Glomerular endothelial cell (primary cell): ENCODE data around the gene TDRD7. TPM values are rescaled to one million over a fixed set of nuclear protein-coding genes. Genes with fewer than 3 reads are reported as not detected.

ENCODE experiments used
- DNase-seq: peaks from one replicate; pipeline ENCODE4 v3.0.0-alpha.2; 2011; ENCODE audit warnings: low read depth, low spot score; ENCODE audit errors: extremely low read depth
- total RNA-seq: library from RNA; depleted of rRNA; stranded (reverse); fragments of >200 nt; gene quantifications from 2 replicates; pipeline ENCODE4 v1.2.3, GENCODE V29; 2015

Gene TDRD7
- total RNA-seq, 1 donor from 2014 or later = 13.5 TPM

DNA sequence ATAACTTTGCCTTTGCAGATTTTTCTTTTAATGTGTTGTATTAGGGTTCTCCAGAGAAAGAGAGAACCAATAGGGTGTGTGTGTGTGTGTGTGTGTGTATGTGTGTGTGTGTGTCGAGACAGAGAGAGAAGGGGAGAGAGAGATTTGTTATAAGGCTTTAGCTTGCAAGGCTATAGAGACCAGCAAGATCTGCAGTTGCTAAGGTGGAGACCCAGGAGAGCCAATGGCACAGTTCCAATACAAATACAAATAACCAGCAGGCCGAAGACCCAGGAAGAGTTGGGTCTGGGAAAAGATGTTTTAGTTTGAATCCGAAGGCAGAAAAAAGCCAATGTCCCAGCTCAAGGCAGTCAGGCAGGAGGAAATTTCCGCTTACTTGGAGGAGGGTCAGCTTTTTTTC lies 112.5 kb downstream of the TDRD7 start:
- DNase-seq = no peak

DNA sequence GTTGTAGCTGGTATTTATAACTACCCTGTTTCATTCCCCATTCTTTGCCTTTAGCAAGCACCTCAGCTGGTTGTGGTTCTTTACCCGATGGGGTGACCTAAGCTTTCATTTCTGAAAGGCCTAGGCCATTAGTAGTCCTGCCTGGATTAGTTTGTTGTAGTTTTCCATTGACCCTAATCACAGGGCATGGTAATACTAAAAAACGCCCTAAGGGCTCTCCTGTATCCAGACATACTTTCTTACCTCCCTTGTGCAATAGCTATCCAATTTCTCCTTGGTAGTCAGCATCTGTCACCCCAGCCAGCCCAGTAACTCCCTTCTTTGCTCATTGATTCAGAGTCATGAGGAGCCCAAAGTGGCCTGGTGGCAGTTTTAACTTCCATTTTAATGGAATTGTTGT lies 113.6 kb downstream of the TDRD7 start:
- DNase-seq = no peak

DNA sequence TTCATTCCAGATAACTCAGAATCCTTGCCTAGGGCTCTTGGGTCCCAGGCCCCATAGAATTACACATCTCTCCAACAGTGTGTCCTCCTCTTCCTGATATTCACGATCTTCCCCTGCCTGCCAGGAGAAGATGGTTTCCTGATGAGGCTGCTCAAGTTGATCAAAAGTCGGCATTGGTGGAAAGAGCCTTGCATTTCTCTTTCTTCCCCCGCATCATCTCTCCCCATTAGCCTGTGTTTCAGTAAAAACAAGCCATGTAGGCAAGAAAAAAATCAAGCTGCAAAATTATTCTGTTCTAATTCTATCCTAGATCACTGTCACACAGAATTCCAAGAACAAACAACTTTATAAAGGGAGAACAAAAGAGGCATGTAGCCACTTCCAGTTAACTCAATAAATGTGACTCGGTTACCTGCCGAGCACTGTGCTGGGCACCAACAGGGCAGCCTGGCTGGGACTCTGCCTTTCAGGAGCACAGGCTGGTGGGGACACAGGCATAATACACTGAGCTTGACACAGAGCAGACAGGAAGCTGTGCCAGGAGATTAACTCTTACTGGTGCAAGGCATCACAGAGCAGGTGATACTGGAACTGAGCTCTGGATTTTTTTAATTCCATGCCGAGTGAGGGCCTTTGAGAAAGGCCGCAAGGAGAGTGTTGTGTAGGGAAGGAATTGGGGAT lies 115.1 kb downstream of the TDRD7 start:
- no peak for DNase-seq

DNA sequence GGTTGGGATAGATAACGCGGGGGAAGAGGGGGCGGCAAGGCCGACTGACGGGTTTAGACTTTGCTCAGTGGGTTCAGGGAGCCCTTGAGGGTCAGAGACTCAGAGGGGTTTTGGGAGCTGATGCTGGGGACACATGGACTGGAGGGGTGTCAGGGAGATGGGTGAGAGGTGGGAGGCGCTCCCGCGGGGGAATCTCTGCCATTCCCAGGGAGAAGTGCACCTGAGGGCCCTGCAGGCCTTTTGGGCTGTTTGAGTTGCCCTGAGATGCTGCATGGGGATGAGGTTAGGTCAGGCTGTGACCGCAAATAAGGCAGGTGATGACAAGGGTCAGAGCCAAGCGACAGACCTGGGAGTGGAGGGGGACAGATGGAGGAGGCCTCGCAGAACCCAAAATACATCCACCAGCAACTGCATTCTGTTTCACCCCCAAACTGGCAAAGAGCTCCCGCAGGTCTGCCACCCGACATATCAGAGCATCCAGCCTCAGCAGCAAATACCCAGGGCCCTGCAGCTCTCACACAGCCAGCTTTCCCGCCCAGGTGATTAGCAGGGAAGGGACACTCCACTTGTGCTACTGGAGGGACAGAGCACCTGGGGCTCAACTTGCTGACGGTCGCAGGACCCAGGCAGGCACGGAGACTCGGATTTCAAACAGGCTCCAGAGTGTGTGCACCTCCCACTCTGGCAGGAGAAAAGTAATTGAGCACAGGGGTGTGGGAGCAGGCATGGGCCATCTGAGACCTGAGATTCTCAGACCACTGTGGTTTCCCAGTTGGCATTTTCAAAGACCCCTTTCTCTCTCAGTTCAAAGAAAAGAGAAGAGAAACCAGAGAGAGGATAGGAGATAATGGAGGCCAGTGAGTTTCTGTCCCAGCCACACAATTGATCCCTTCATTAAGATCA lies 116.0 kb downstream of the TDRD7 start:
- no peak for DNase-seq

DNA sequence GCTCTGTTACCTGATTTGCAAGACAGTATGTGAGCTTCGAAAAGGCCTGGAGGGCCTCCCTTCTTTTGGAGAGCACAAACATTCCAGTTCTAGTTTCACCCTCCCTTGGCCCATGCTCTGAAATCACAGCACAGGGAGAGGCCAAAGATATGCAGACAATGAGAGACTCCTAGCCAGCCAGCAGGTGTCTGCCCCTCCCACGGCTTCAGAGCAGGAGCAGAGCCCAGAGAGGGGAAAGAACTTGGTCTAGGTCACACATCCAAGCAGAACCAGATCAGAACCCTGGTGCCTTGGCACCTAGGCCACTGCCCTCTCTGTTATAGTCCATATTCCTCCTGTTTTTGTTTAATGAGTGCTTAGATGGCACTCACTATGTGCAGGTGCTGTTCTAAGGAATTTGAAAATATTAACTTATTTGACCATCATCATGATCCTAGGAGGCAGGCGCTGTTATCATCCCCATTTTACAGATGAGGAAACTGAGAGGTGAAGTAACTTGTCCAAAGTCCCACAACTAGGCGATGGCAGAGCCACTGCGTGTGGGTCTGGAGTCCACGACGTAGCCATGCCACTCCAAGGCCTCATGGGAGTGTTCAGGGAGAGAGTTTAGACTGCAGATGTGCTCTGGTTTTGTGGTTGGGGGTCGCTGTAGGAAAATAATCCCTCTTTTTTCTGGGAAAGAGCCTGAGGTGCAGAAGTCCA lies 116.8 kb downstream of the TDRD7 start:
- no peak for DNase-seq

DNA sequence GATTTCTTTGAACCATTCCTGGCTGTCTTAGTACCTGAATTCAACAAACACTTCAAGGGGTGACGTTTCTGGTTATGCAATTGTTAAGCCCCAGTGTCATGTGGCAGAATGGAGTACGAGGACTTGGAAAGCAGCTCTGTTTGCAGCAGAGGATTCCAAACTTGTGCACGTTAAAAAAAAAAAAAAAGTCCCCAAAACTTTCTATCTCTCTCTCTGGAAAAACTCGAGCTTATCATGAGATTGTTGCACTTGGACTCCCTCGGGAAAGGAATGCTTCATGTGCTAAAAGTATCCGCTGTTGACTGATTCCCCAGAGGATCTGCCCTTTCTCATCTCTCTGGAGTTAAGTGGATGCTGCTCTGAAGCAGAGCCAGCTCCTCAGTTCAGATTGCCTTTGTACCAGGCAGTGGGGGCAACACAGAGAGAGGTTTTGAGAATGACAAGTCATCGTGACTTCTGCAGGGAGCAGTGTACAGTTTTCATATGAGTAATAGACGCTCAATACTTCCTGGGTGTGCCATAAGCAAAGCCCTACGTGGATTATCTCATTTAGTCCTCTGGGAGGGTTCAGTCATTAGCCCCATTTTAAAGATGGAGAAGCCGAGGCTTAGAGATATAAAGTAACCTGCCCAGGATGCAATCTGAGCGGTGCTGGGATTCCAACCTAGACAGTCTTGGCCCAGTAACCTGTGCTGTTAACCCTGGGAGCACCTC lies 117.6 kb downstream of the TDRD7 start:
- DNase-seq = no peak

DNA sequence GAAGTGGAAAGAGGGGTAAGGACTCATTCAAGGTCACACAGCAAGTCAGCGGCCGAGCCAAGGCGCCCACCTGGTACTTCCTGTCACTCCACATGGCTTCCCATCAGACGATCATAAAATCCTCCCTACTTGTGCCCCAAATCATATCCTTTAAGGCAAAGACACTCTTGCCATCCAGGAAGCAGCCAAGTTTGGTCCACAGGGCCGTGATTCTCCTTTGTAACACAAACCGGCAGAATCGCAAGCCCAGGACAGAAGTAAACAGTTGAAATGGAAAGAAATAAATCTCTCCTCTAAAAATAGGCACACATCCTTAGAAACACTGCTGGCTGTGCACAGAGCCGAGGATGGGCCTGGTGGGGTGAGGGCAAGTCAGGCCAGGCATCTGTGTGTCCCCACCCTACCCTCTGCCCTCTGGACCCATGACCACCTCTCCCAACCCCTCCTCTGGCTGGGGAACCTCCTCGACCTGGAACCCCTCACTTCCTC lies 120.0 kb downstream of the TDRD7 start:
- DNase-seq = no peak

DNA sequence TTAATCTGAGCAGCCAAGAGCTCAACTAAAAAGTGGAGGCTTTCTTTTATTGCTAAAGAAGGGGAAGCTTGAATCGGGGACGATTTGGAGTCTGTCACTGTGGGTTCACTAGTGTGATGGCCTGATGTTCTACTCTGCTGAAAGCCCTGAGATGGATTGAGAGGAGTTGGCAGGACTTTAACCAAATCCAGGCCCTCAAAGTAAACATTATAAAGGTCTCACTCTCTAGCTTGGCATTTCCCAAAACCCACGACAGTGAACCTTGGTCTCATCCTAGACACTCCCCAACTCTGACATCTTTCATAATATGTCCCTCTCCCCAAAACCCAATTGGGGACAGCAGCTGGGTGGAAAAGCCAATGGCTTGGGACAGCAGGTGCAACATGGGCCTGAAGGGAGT lies 122.3 kb downstream of the TDRD7 start:
- no peak for DNase-seq

DNA sequence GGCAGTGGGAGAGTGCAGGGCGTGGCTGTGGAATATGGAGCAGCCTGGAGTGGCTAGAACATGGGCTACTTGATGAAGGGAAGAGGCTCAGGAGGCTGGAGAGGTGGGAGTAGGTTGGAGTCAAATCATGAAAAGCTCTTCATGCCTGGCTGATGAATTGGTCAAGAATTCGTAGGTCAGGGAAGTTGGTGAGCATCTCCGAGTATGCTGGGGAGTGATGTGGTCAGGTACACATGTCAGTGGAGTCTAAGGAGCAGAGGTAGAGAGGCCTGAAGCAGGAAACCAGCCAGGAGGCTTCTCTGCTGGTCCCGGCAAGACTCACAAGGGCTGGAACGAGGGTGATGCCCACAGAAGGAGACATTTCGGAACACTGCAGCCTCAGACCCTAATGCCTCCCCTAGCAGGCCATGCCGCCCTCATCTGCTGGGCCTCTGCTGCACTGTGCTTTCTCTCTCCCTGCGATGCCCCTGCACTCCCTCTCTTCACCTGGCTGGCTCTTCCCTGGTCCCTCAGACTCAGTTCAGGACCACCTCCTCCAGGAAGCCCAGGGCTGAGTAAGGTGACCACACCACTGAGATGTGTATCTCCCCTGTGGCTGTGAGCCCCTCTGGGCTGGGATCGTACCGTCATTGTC lies 123.2 kb downstream of the TDRD7 start:
- DNase-seq = no peak

DNA sequence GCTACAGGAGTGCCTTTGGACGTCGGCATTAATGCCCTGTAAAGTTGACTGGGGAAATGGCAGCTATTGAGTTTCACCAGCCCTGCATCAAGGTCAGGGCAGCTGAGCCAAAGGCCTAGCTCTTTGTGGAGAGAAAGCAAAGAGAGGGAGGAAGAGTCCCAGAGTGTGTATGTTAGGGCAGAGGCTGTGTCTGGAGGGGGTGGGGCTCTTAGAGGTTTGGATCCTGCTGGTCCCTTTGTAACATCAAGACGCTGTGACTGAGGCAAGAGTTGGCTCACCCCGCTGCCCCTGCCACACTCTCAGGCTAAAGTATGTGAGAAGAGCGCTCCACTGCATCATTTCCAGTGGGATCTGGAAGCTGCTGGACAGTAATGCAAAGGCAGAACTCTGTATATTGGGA lies 123.9 kb downstream of the TDRD7 start:
- no peak for DNase-seq

DNA sequence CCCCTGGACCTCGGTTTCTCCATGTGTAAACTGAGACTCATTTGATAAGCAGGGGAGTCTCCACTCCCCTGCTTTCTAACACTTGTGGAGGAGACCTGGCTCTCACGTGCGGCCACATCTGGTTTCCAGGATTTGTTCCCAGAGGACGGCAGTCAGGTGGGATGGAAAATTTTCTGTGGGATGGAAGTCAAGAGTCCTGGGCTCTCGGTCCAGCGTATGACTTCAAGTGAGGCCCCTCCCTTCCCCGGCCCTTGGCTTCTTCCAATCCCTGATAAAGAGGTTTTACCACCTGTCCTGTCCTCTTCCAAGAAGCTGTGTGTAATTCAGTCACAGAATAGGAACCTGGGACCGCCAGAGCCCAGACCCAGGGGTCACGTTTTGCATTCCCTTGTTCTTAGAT lies 124.6 kb downstream of the TDRD7 start:
- DNase-seq = no peak

DNA sequence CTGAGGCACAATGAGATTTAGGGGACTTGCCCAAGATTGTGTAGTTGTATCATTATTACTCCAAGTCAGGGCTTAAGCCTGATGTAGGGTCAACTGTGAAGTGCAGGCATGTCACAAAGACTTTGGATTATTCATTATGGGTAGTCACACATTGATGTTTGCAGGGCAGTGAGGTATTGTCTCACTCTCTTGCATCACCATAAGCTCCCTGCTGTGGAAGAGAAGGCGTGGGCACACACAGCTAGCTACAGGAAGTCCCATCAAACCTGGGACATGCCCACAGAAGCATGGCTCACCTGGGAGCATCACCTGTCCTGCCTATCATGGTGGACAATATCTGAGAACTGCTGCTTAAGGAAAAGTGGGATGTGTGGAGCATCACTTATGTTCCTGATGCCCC lies 131.7 kb downstream of the TDRD7 start:
- no peak for DNase-seq

DNA sequence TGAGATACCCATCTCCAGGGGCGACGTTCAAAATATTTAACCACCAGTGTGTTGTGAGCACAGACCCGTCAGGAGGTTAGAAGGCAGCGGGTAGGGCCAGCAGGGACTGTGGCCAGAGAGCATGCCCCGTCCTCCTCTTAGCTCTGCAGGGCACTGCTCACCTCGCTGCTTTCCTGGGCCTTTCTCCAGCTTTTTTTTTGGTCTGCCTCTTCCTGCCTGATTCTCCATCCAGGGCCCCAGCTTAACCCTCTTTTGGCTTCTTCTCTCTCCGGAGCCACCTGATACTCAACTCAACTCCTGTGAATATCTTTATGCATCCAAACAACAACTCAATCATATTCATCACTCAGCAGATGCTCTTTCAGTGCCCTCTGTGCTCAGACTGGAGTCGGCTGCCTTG lies 133.6 kb downstream of the TDRD7 start:
- DNase-seq = no peak

Other genes with a start within 250 kb of the TDRD7 start
- gene CCDC180, start 104.4 kb upstream of the TDRD7 start, total RNA-seq = 2.3 and 3.4 TPM in 2 replicates
- gene TMOD1, start 89.6 kb downstream of the TDRD7 start, total RNA-seq = 2.9 and 5.1 TPM in 2 replicates
- 7.1 and 12.7 TPM in 2 replicates for gene TSTD2, start 221.3 kb downstream of the TDRD7 start, total RNA-seq
- gene NCBP1, start 221.7 kb downstream of the TDRD7 start, total RNA-seq = 26.4 and 34.1 TPM in 2 replicates